Measurements from ENCODE around the gene ARF6. TPM values are rescaled to one million over a fixed set of nuclear protein-coding genes. Genes with fewer than 3 reads are reported as not detected.
"Not testable (repeated sequence)": the region's sequence is repeated elsewhere in the genome, so short reads cannot be mapped to it uniquely, and the experiment has no call there.

The ARF6 gene
- total RNA-seq, 2 donors from 2014 or later, result 55.8 to 58.9 TPM

DNA sequence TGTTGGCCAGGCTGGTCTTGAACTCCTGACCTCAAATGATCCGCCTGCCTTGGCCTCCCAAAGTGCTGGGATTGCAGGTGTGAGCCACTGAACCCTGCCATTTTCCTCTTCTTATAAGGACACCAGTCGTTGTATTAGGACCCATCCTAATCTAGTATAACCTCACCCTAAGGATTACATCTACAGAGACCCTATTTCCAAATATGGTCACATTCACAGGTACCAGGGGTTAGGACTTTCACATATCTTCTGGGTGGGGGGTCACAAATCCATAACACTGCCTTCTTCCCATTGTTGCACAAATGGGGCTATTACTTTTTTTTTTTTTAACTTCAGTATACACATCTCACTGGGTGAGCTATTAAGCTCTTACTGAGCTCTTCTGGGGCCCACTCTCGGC lies 38.6 kb downstream of the ARF6 start:
- intact Hi-C loops (cut with DNase I), result no loop called here
- no peak for DNase-seq (ENCODE audit: low spot score)

GRCh38 chr14:49933128-49933527 lies 40.2 kb downstream of the ARF6 start:
- intact Hi-C loops (cut with DNase I), result no loop called here
- no peak for DNase-seq (ENCODE audit: low spot score)

DNA sequence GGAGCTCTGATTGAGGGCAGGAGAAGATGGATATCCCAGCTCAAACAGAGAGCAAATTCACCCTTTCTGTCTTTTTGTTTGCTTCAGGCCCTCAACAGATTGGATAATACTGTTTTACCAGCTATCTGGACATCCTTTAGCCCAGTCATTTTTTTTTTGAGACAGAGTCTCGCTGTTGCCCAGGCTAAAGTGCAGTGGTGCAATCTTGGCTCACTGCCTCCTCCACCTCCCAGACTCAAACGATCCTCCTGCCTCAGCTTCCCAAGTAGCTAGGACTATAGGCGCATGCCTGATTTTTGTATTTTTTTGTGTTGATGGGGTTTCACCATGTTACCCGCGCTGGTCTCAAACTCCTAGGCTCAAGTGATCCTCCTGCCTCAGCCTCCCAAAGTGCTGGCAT lies 40.8 kb downstream of the ARF6 start:
- no peak for DNase-seq (ENCODE audit: low spot score)
- intact Hi-C loops (cut with DNase I), result no loop called here

DNA sequence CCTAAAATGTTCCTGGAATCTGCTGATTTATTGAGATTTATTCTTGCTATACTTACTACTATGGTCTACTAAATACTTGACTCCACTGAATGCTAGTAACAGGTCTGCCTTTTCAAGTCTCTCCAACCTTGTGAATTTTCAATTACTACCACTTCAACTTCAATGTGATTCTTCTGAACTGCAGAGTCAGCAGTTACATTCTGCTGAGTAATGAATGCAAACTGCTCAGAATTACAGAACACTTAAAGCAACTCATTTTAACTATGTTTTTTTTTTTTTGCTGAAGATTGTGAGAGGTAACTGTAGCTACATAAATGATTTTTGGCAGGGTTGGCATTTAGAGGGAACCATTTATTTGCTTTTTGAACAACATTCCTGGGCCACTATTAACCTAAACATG lies 41.8 kb downstream of the ARF6 start:
- intact Hi-C loops (cut with DNase I), result no loop called here
- no peak for DNase-seq (ENCODE audit: low spot score)

- DNase-seq (ENCODE audit: low spot score), result no peak
- intact Hi-C loops (cut with DNase I), result no loop called here
Measured at GRCh38 chr14:49935526-49935925, 42.6 kb downstream of the ARF6 start.

DNA sequence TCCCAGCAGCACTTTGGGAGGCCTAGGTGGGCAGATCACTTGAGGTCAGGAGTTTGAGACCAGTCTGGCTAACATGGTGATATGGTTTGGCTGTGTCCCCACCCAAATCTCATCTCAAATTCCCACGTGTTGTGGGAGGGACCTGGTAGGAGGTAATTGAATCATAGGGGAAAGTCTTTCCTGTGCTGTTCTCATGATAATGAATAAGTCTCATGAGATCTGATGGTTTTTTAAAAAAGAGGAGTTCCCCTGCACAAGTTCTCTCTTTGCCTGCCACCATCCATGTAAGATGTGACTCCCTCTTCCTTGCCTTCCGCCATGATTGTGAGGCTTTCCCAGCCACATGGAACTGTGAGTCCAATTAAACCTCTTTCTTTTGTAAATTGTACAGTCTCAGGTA lies 43.4 kb downstream of the ARF6 start:
- intact Hi-C loops (cut with DNase I); DNase-seq (ENCODE audit: low spot score): not testable (repeated sequence)

GRCh38 chr14:49936882-49937281 lies 44.0 kb downstream of the ARF6 start:
- DNase-seq (ENCODE audit: low spot score); intact Hi-C loops (cut with DNase I): not testable (repeated sequence)

DNA sequence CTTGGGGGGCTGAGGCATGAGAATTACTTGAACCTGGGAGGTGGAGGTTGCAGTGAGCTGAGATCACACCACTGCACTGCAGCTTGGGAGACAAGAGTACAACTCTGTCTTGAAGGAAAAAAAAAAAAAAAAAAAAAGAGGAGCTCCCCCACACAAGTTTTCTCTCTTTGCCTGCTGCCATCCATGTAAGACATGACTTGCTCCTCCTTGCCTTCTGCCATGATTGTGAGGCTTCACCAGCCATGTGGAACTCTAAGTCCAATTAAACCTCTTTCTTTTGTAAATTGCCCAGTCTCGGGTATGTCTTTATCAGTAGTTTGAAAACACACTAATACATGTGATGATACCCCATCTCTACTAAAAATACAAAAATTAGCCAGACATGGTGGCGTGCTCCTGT lies 46.3 kb downstream of the ARF6 start:
- intact Hi-C loops (cut with DNase I); DNase-seq (ENCODE audit: low spot score): not testable (repeated sequence)

- DNase-seq (ENCODE audit: low spot score), result no peak
- intact Hi-C loops (cut with DNase I), result no loop called here
Measured at GRCh38 chr14:49939884-49940510, 47.1 kb downstream of the ARF6 start.

DNA sequence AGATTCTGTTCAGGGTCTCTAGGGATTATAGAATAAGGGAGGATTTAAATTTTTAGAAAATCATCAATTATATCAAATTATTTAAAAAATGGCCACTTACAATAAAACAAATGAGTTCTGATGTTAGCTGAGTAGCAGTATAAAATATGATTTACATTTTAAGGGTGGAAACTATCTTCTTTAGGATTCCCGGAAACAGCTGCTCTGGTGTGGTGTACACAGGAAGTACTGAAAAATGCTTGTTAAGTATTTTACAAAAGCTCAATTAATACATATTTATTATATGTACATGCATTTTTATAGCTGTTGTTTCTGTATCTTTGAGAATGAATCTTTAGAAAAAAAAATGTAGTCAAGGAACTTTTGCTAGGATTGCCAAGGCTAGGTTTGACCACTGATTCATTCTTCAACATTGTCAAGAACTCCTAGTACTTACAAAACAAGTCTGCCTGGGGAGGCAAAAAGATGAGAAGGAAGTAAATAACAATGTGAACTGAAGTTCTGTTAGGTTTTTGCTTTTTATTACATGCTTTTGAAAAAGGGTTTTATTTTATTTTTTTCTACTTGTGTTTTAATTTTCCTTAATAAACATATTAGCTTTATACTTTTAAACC lies 48.0 kb downstream of the ARF6 start:
- intact Hi-C loops (cut with DNase I), result no loop called here
- DNase-seq (ENCODE audit: low spot score), result no peak

- intact Hi-C loops (cut with DNase I), result no loop called here
- no peak for DNase-seq (ENCODE audit: low spot score)
Measured at GRCh38 chr14:49942090-49942489, 49.2 kb downstream of the ARF6 start.

DNA sequence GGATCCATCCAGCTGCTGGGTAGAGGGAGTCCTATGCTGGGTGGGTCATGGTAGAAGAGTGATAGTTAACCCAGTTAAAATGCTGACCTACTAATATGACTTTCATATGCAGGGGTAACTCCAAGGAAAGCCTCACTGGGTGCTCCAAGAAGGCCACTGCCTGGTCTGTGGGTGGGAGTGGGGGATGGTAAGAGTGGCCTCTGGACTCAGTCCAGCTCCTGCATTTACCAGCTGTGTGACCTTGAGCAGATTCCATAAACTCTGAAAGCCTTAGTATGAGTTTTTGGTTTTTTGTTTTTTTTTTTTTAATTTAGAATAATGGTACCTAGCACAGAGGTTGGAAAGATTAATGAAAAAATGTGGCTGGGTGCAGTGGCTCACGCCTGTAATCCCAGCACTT lies 51.6 kb downstream of the ARF6 start:
- intact Hi-C loops (cut with DNase I), result no loop called here
- no peak for DNase-seq (ENCODE audit: low spot score)

DNA sequence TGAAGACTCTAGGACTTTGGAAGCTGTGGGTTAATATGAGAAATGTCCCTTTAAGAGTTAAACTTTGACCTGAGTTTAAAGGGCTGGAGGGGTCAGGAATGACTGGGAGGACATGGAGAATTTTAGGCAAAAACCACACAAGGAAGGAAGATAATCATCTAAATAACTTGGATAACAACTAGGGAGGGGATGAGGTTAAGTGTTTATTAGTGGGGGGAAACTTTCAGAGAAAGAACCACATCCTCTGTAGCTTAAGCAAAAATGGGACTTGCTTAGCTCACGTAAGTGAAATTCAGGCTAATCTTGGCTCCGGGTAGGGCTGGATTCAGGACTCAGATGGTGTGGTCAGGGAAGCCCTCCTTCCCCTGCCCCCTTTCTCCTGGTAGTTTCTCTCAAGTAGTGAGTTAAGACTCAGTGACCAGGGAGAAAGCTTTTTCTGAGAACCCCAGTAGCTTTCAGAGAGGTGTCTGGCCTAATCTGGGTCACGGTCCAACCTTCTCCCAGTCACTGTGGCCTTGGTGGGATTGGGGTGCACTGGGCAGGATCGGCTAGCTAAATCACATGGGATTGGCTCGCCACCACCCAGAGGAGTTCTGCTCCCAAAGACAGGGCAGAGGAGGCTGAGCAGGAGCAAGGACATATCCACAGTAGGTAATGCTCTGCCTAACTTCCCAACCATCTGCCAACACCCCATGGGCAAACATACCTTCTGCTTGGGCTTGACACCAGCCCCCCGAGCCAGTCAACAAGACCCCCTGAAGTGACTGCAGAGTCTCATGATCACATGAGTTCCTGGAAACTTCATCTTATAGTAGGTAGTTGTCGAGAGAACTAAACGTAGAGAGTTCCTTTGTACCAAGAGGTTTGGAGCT lies 52.8 kb downstream of the ARF6 start:
- intact Hi-C loops (cut with DNase I), result no loop called here

More for the DNA sequence above, 52.8 kb downstream of the ARF6 start:
- no peak for DNase-seq (ENCODE audit: low spot score)

Other genes starting within 250 kb of the ARF6 start
- gene POLE2, start 204.9 kb upstream of the ARF6 start, total RNA-seq, result 1 to 10 TPM; 3.2 to 4.1 TPM
- gene KLHDC1, start 200.0 kb upstream of the ARF6 start, total RNA-seq, result 10 to 100 TPM in 1 of 2 donors, 1 to 10 TPM in 1; 7.7 to 11.9 TPM
- gene KLHDC2, start 124.9 kb upstream of the ARF6 start, total RNA-seq, result 10 to 100 TPM; 42.7 to 61.5 TPM
- 10 to 100 TPM; 49.3 to 61.4 TPM for gene NEMF, start 40.3 kb upstream of the ARF6 start, total RNA-seq
- gene VCPKMT, start 223.5 kb downstream of the ARF6 start, total RNA-seq, result 1 to 10 TPM; 5.8 to 6.2 TPM